Lung (tissue), 12 donors: ENCODE measurements around the gene MAPK4. TPM values are rescaled to one million over a fixed set of nuclear protein-coding genes. Genes with fewer than 3 reads are reported as not detected.

Experiments
- ATAC-seq: fragments of 200-7000 bp; cut with Tn5 transposase; one replicate; pipeline ENCODE4 v1.9.1; 2020; ENCODE audit warnings: moderate number of reproducible peaks; ENCODE audit not compliant: insufficient read depth, low FRiP score
- DNase-seq, 3 donors: peaks; one replicate each; pipeline ENCODE4 v3.0.0-alpha.2; 2013 to 2017
- H3K27ac ChIP-seq, 2 donors: one replicate each; pipeline ENCODE4 v1.5.1; 2013; ENCODE audit warnings: mild to moderate bottlenecking in 2 of 2, moderate library complexity in 2 of 2, control low read depth in 1 of 2, inconsistent platforms in 1 of 2, low read depth in 1 of 2, low read length in 1 of 2
- H3K27me3 ChIP-seq, 3 donors: one replicate each; pipeline ENCODE4 v1.5.1; 2013; ENCODE audit warnings: low read length in 2 of 3; ENCODE audit not compliant: control insufficient read depth in 3 of 3, insufficient read depth in 3 of 3
- H3K36me3 ChIP-seq, 4 donors: one replicate each; pipeline ENCODE4 v1.5.1; 2013; ENCODE audit warnings: low read length in 4 of 4, mild to moderate bottlenecking in 1 of 4, moderate library complexity in 1 of 4; ENCODE audit not compliant: control insufficient read depth in 4 of 4, insufficient read depth in 4 of 4
- H3K4me1 ChIP-seq, 5 donors: one replicate each; pipeline ENCODE4 v1.5.1; 2013; ENCODE audit warnings: low read length in 5 of 5, mild to moderate bottlenecking in 2 of 5, moderate library complexity in 1 of 5; ENCODE audit not compliant: control insufficient read depth in 5 of 5, insufficient read depth in 5 of 5
- H3K4me3 ChIP-seq: one replicate; pipeline ENCODE4 v1.5.1; 2013; ENCODE audit warnings: mild to moderate bottlenecking, control low read depth, moderate library complexity
- H3K9ac ChIP-seq, 2 donors: one replicate each; pipeline ENCODE4 v1.5.1; 2013; ENCODE audit warnings: low read length in 2 of 2, control low read depth in 1 of 2; ENCODE audit not compliant: insufficient read depth in 1 of 2
- H3K9me3 ChIP-seq, 4 donors: one replicate each; pipeline ENCODE4 v1.5.1; 2013; ENCODE audit warnings: low read length in 3 of 4, mild to moderate bottlenecking in 1 of 4, moderate library complexity in 1 of 4; ENCODE audit not compliant: control insufficient read depth in 4 of 4, insufficient read depth in 3 of 4
- CTCF ChIP-seq: IDR thresholded peaks from 2 replicates; pipeline ENCODE4 v1.5.1; 2012; ENCODE audit warnings: mild to moderate bottlenecking; ENCODE audit errors: control extremely low read depth, extremely low read depth
- WGBS, 2 donors: extraction: QIAGEN DNeasy Blood & Tissue Kit; methylation state at CpG; one replicate each; pipeline ENCODE4 v1.1.7; 2013; 5-methylcytosine and 5-hydroxymethylcytosine counted together
- polyA plus RNA-seq, 2 donors: library from polyadenylated mRNA; stranded (reverse); fragments of 200-250 nt; gene quantifications; one replicate each; pipeline ENCODE4 v1.2.1, GENCODE V29; 2013
- total RNA-seq, 2 donors: library from RNA; depleted of rRNA in 1 of 2; stranded (reverse); fragments of >200 nt in 1 of 2; gene quantifications; one replicate each; pipeline ENCODE4 v1.2.1, GENCODE V29; 2014 to 2021
- donor health status: control.
- donor health status: control.
- donor health status: Bipolar disorder and iron deficiency.
- donor health status: healthy.
- donor health status: DM: yes; HTN: yes; CAD: no.

MAPK4 gene
- total and polyA plus RNA-seq, 4 donors = 1.8 to 10.7 (median 3.9) TPM

GRCh38 chr18:50711386-50711785, 151.5 kb downstream of the MAPK4 start:
- Histone ChIP-seq H3K36me3 (no peaks in the 10 kb centered on the region), H3K4me3 (no peak overlapping the region), H3K9ac (no peak overlapping the region), H3K27me3 (no peaks in the 10 kb centered on the region), H3K4me1 (peaks cover 0 to 38% (median 8%) of the 10 kb centered on the region in 5 donors), H3K27ac (no peak overlapping the region), H3K9me3 (peaks cover 0 to 6% (median 0%) of the 10 kb centered on the region in 4 donors)
- ATAC-seq (no peak), DNase-seq (no peak)
- TF ChIP-seq CTCF = no peak
- 52 to 69% methylated on average over 5 of the region's 5 CpGs for WGBS, 2 donors

- H3K4me3 ChIP-seq = no peak overlapping the region
- 90 to 92% methylated on average over 7 of the region's 7 CpGs for WGBS, 2 donors
Measured at GRCh38 chr18:50715919-50716318, 156.0 kb downstream of the MAPK4 start.

DNA sequence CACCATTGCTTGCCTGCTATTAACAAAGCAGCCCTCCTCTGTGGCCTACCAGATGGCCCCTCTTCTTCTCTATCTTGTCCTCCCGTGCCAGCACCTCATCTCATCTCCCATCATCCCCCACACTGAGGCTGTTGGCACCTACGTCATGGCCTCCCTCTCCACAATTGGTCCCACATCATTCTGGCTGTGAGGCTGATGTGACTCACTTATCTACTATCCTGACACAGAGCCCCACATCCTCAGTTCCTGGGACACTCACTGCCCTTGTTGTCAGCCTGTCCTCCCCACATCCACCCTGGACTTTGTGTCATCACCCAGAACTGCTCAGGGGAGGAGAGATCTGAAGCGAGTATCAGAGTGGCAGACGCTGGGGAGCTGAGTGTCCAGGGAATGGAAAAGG, 157.0 kb downstream of the MAPK4 start:
- H3K9ac ChIP-seq = no peak overlapping the region
- TF ChIP-seq CTCF = no peak
- WGBS, 2 donors = 85 to 92% methylated on average over 4 of the region's 4 CpGs
- no peaks in the 10 kb centered on the region for H3K4me1 ChIP-seq
- no peaks in the 10 kb centered on the region for H3K36me3 ChIP-seq
- ATAC-seq = no peak
- H3K27me3 ChIP-seq = no peaks in the 10 kb centered on the region
- H3K9me3 ChIP-seq = peaks cover 0 to 8% (median 0%) of the 10 kb centered on the region in 4 donors
- H3K27ac ChIP-seq = no peak overlapping the region
- H3K4me3 ChIP-seq = no peak overlapping the region
- DNase-seq = no peak

More at GRCh38 chr18:50715919-50716318, 156.0 kb downstream of the MAPK4 start:
- ATAC-seq (no peak), DNase-seq (no peak)
- H3K9me3 ChIP-seq = peaks cover 0 to 6% (median 0%) of the 10 kb centered on the region in 4 donors
- no peaks in the 10 kb centered on the region for H3K36me3 ChIP-seq
- H3K27me3 ChIP-seq = no peaks in the 10 kb centered on the region
- peaks cover 0 to 4% (median 0%) of the 10 kb centered on the region in 5 donors for H3K4me1 ChIP-seq
- no peak overlapping the region for H3K27ac ChIP-seq
- H3K9ac ChIP-seq = no peak overlapping the region
- no peak for TF ChIP-seq CTCF

- H3K4me3 ChIP-seq = no peak overlapping the region
- no peak for TF ChIP-seq CTCF
- no peak overlapping the region for H3K9ac ChIP-seq
- DNase-seq (no peak), ATAC-seq (no peak)
- peaks cover 0 to 9% (median 0%) of the 10 kb centered on the region in 4 donors for H3K9me3 ChIP-seq
- H3K27ac ChIP-seq = no peak overlapping the region
- no peaks in the 10 kb centered on the region for H3K36me3 ChIP-seq
- no peaks in the 10 kb centered on the region for H3K27me3 ChIP-seq
- H3K4me1 ChIP-seq = no peaks in the 10 kb centered on the region
- 79 to 92% methylated on average over 2 of the region's 2 CpGs for WGBS, 2 donors
Measured at GRCh38 chr18:50717563-50717962, 157.7 kb downstream of the MAPK4 start.
